GM21360 (cell line): Measurements from ENCODE around the gene ANKRD28.
"Not testable (repeated sequence)": the region's sequence is repeated elsewhere in the genome, so short reads cannot be mapped to it uniquely, and the experiment has no call there.

ENCODE experiments used
- ATAC-seq: cut with Tn5 transposase; IDR thresholded peaks from one replicate; pipeline ENCODE4 v1.9.1; 2021; ENCODE audit warnings: mild to moderate bottlenecking, moderate library complexity; ENCODE audit not compliant: unreplicated experiment

ANKRD28 gene

GRCh38 chr3:15797642-15798303 is at the start of gene ANKRD28:
Gene ANKRD28 (minus strand): TSS chr3:15797979. CDS start chr3:15796521, 1,458 bp downstream.
- ATAC-seq, result no peak

GRCh38 chr3:15847239-15847638 is 49.5 kb upstream of the ANKRD28 start:
- ATAC-seq, result no peak

GRCh38 chr3:15846606-15847005 is 48.8 kb upstream of the ANKRD28 start:
- ATAC-seq, result no peak

DNA sequence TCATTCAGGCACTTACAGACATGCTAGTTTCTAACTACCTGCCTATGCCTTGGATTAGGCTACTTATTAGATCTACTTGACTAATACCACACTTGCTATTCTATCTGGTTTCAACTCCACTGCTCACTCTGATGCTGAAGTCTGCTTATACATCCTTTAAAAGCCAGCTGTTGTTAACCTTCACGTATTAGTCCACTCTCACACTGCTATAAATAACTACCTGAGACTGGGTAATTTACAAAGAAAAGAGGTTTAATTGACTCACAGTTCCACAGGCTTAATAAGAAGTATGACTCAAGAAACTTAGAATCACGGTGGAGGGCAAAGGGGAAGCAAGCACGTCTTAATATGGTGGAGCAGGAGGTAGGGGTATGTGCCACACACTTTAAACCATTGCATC is 47.7 kb upstream of the ANKRD28 start:
- no peak for ATAC-seq

GRCh38 chr3:15844889-15845288 is 47.1 kb upstream of the ANKRD28 start:
- no peak for ATAC-seq

- not testable (repeated sequence) for ATAC-seq
These were observed 43.6 kb upstream of the ANKRD28 start for GRCh38 chr3:15841091-15841973.

DNA sequence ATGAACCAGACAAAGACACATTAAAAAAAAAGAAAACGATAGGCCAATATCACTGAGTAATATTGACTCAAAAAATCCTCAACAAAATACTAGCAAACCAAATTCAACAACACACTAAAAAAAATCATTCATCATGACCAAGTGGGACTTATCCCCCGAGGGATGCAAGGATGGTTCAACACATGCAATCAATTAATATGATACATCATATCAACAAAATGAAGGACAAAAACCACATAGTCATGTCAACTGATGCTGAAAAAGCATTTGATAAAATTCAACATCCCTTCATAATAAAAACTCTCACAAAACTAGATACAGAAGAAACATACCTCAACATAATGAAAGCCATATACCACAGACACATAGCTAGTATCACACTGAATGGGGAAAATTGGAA is 41.8 kb upstream of the ANKRD28 start:
- no peak for ATAC-seq

DNA sequence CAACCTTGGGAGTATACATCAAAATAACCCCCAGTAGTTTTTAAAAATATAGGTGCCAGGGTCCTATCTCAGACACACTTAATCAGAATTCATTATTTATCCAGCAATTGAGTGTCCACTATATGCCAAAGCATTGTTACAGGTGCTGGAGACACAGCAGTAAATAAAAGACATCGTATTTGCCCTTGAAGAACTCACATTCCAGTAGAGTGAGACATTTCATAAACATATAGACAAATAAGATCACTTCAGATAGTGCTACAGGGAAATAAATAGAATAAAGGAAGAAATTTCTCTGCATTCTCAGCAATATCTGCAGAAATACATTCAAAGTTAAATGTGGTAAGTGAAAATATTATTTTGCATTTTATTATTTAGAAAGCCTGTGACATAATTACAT is 34.1 kb upstream of the ANKRD28 start:
- ATAC-seq, result no peak

- no peak for ATAC-seq
These were observed 27.2 kb upstream of the ANKRD28 start for GRCh38 chr3:15825016-15825415.

- no peak for ATAC-seq
These were observed 25.3 kb upstream of the ANKRD28 start for GRCh38 chr3:15823092-15823491.

GRCh38 chr3:15822281-15822680 is 24.5 kb upstream of the ANKRD28 start:
- no peak for ATAC-seq

DNA sequence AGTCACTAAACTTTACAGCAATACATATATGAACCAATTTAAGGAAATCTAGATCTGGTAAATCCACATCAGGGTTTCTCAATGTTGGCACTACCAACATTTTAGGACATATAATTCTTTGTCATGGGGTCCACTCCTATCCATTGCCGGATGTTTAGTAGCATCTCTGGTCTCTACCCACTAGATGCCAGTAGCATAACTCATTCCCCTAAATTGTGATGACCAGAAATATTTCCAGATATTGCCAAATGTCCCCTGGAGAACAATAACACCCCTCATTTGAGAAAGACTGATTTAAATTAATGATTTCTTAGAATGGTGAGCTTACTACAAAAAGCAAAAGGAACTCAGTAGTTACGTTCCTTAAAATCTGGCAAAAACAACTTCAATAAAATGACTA is 23.1 kb upstream of the ANKRD28 start:
- ATAC-seq, result no peak

DNA sequence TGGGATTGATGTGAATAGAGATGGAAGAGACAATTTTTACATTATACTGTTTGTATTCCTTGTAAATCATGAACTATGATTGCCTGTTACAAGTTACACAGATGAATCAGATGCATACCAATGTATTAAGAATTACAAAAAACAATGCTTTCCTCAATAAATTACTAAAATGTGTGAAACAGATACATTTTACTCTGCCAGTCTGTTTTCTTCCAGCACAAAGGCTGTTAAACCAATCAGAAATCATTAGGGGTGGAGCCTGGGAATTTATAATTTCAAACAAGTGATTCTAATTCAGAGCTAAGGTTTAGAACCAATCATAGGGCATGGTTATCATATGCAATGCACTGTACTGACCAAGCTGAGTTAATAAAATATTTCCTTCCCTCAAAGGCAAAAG is 21.8 kb upstream of the ANKRD28 start:
- no peak for ATAC-seq

DNA sequence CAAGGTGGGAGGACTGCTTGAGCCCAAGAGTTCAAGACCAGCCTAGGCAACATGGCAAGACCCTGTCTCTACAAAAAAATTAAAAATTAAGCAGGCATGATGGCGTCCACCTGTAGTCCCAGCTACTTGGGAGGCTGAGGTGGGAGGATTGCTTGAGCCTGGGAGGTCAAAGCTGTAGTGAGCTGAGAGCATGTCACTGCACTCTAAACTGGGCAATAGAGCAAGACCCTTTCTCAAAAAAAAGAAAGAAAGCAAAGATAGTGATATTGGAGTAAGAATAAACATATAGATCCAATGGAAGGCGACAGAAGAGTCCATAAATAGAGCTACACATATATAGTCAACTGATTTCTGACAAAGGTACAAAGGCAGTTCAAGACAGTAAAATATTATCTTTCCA is 21.3 kb upstream of the ANKRD28 start:
- ATAC-seq, result no peak

GRCh38 chr3:15815696-15816095 is 17.9 kb upstream of the ANKRD28 start:
- no peak for ATAC-seq

DNA sequence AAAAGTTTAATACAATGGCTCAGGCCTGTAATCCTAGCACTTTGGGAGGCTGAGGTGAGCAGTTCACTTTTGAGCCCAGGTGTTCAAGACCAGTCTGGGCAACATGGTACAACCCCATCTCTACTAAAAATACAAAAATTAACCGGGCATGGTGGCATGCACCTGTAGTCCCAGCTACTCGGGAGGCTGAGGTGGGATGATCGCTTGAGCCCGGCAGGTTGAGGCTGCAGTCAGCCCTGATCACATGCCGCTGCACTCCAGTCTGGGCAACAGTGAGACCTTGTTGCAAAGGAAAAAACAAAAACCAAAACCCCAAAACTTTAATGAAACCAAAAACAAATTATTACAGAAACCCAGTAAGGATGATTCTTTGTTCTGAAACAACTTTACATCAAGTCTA is 15.3 kb upstream of the ANKRD28 start:
- ATAC-seq, result not testable (repeated sequence)

DNA sequence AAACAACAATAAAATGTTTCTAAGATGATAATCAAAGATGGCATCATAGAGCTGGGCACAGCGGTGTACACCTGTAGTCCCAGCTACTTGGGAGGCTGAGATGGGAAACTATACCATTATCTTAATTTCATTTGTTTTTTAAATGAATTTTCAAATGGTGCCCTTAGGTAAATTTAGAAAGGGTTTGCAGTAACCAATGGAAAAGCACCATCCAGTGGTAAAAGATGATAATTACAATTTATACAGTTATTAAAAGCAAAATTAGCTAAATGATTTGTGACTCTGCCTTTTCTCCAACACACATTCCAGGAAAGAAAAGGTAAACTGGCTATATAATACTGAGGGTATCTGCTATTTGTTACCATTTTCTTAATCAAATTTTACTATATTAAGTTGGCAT is 14.4 kb upstream of the ANKRD28 start:
- no peak for ATAC-seq

GRCh38 chr3:15810702-15811101 is 12.9 kb upstream of the ANKRD28 start:
- no peak for ATAC-seq

DNA sequence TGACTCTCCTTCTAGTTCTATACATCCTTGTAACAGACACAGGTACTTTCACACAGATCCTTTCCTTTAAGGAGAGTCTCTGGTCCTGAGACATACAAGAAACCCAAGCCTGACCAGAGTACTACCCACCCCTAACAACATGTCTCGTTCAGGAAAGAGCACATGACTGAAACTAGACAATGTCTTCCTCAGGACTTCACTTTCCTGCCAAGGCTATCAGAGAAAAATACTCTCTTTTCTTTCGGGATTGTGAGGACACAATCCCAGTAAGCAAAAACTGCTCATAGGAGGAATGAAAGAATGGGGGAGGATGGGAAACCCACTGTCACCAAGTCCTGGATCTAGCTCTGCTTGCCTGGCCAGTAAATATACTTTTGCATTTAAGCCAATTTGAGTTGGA is 11.5 kb upstream of the ANKRD28 start:
- ATAC-seq, result no peak

DNA sequence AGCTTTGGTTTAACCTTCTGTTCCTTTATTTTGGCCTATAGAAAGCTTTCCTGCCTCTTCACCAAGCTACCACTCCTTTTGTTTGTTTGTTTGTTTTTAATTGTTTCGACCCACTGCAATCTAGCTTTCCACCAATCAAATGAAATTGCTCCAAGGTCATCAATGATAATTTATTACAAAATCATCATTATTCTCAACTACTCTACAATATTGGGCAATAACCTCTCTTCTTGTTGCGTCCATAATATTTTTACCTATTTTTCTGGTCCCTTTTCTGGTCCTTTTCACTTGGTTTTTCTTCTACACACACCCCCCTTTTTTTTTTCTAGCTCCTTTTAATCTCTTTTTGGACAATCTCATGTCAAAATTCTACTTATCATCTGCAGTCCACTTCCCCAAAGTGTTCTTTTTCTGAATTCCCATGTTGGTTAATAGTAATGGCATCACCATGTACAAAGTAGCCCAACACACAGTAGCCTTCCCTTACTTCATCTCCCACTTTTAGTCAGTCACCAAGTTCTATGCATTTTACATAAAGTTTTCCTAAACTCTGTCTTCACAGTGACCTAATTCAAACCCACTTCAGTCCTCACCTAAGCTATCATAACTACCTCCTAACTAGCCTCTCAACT is 11.0 kb upstream of the ANKRD28 start:
- no peak for ATAC-seq

GRCh38 chr3:15805756-15806266 is 8.0 kb upstream of the ANKRD28 start:
- peak; percentile 72 for ATAC-seq
